Astrocyte of the spinal cord (primary cell): Measurements from ENCODE around the gene PPP3CA.
A peak's percentile ranks its signal among the peaks of the same experiment; 100 is the strongest.
"Not testable (repeated sequence)": the region's sequence is repeated elsewhere in the genome, so short reads cannot be mapped to it uniquely, and the experiment has no call there.

ENCODE experiments used
- DNase-seq: peaks from one replicate; pipeline ENCODE4 v3.0.0; 2011; ENCODE audit warnings: low read depth, low spot score
- H3K4me3 ChIP-seq: 2 replicates; pipeline ENCODE4 v1.5.1; 2011; ENCODE audit warnings: low read depth, mild to moderate bottlenecking, low read length, moderate library complexity
- in situ Hi-C: cut with HindIII; loops from 2 replicates; pipeline ENCODE4 v1.10.0; 2017; ENCODE audit warnings: low sequenced_read_pairs
- TF ChIP-seq, protein P1 (sequence below): IDR thresholded peaks from 2 replicates; pipeline ENCODE4 v1.5.1; 2012; ENCODE audit warnings: low read depth, mild to moderate bottlenecking, low read length, inconsistent platforms

Gene PPP3CA

DNA sequence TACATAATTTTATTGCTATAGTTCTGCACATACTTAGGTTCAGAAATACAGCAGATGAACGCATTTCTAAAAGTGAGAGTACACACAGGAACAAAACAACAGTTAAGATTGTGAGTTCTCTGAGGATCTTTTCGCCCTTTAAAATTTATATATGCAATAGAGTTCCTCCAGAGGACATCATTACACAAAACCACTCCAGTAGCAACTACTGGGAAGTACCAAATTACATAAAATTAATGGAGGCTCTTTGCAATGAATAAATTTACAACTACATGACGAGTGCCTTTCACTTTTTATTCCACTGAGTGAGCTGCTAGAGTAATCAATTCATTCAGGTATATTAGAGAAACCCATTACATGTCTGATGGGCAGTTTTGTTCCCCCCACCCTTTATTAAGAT is 107.2 kb downstream of the PPP3CA start:
- DNase-seq = no peak
- in situ Hi-C loops = no loop called here
- TF ChIP-seq, protein P1, sequence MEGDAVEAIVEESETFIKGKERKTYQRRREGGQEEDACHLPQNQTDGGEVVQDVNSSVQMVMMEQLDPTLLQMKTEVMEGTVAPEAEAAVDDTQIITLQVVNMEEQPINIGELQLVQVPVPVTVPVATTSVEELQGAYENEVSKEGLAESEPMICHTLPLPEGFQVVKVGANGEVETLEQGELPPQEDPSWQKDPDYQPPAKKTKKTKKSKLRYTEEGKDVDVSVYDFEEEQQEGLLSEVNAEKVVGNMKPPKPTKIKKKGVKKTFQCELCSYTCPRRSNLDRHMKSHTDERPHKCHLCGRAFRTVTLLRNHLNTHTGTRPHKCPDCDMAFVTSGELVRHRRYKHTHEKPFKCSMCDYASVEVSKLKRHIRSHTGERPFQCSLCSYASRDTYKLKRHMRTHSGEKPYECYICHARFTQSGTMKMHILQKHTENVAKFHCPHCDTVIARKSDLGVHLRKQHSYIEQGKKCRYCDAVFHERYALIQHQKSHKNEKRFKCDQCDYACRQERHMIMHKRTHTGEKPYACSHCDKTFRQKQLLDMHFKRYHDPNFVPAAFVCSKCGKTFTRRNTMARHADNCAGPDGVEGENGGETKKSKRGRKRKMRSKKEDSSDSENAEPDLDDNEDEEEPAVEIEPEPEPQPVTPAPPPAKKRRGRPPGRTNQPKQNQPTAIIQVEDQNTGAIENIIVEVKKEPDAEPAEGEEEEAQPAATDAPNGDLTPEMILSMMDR = no peak
- H3K4me3 ChIP-seq = no peak overlapping the region

- TF ChIP-seq, protein P1 = no peak
- in situ Hi-C loops = no loop called here
- no peak overlapping the region for H3K4me3 ChIP-seq
- no peak for DNase-seq
These were observed 107.7 kb downstream of the PPP3CA start for GRCh38 chr4:101239665-101240064.

DNA sequence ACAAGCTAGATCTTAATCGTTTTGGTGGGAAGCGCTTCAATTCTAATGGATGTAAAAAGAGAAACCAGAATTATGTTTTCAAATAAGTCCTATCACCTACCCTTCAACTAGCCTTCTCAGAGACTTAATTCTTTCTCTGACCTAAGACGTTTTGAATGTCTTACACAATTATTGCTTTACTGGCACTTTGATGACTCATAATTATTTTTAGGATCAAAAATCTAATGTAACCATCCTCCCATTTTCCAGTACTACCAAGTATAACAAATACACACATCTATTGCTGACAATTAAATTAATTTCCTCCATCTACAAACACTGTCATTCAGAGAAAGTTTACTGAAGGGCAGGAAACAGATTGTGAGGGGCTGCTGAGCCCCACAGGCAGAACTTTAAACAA is 108.6 kb downstream of the PPP3CA start:
- in situ Hi-C loops = no loop called here
- peak; percentile 59 for DNase-seq
- TF ChIP-seq, protein P1 = no peak
- no peak overlapping the region for H3K4me3 ChIP-seq

DNA sequence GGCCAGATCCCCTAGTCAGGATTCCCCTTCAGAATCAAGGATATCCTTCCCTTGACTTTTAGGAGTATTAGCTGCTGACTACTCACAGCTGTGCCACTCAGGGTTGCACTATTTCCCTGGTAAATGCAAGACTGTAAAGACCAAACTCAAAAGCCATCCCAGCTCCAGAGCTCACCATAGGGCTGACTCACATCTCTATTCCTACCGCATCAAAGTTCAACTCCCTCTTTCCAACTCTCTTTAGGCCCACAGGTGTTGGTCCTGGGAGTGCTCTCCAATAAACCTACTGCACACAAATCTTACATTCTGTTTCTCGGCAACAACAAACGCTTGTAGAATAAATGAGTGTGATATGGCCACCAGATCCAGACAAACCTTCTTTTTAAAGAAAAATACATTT is 109.6 kb downstream of the PPP3CA start:
- no peak for DNase-seq
- TF ChIP-seq, protein P1 = no peak
- in situ Hi-C loops = no loop called here
- H3K4me3 ChIP-seq = no peak overlapping the region

- TF ChIP-seq, protein P1 = no peak
- in situ Hi-C loops = no loop called here
- DNase-seq = no peak
- H3K4me3 ChIP-seq = no peak overlapping the region
These were observed 111.2 kb downstream of the PPP3CA start for GRCh38 chr4:101236097-101236496.

- DNase-seq, in situ Hi-C loops, H3K4me3 ChIP-seq: not testable (repeated sequence)
These were observed 113.2 kb downstream of the PPP3CA start for GRCh38 chr4:101234141-101234540.

- no peak overlapping the region for H3K4me3 ChIP-seq
- in situ Hi-C loops = no loop called here
- TF ChIP-seq, protein P1 = no peak
- peak; percentile 77 for DNase-seq
These were observed 115.1 kb downstream of the PPP3CA start for GRCh38 chr4:101232074-101232776.
